ENCODE results near the gene NECAB2. TPM values are rescaled to one million over a fixed set of nuclear protein-coding genes. Genes with fewer than 3 reads are reported as not detected.

Gene NECAB2
- total RNA-seq, 2 experiments from 2014 or later, result not detected

- H3K9me3 ChIP-seq (ENCODE audit: control insufficient read depth in 1 of 2, insufficient read depth in 1 of 2, low read length in 2 of 2), result peaks cover 7 to 20% of the 10 kb centered on the region in 2 experiments
- peaks cover 2 to 6% of the 10 kb centered on the region in 2 experiments for H3K27me3 ChIP-seq (ENCODE audit: control insufficient read depth in 1 of 2, insufficient read depth in 2 of 2, low read length in 2 of 2)
- Mint-ChIP-seq H3K9me3 (peaks cover 2% of the 10 kb centered on the region), H3K4me1 (ENCODE audit: low read depth) (no peaks in the 10 kb centered on the region), H3K36me3 (ENCODE audit: low read depth) (no peaks in the 10 kb centered on the region), H3K27ac (no peak overlapping the region), H3K4me3 (no peak overlapping the region), H3K27me3 (peaks cover 13% of the 10 kb centered on the region)
- no peaks in the 10 kb centered on the region for H3K36me3 ChIP-seq (ENCODE audit: insufficient read depth, low read length)
- ATAC-seq (ENCODE audit: poor library complexity) (no peak), DNase-seq (no peak)
- no peak overlapping the region for H3K4me3 ChIP-seq (ENCODE audit: low read length)
- ChIA-PET POLR2A (no interaction called here), CTCF (no interaction called here)
- intact Hi-C loops (cut with DNase I, micrococcal nuclease), result no loop called here
- H3K27ac ChIP-seq (ENCODE audit: low read depth in 1 of 2, low read length in 2 of 2), result no peak overlapping the region
- H3K4me1 ChIP-seq (ENCODE audit: insufficient read depth, low read length), result no peaks in the 10 kb centered on the region
- TF ChIP-seq, protein P1, sequence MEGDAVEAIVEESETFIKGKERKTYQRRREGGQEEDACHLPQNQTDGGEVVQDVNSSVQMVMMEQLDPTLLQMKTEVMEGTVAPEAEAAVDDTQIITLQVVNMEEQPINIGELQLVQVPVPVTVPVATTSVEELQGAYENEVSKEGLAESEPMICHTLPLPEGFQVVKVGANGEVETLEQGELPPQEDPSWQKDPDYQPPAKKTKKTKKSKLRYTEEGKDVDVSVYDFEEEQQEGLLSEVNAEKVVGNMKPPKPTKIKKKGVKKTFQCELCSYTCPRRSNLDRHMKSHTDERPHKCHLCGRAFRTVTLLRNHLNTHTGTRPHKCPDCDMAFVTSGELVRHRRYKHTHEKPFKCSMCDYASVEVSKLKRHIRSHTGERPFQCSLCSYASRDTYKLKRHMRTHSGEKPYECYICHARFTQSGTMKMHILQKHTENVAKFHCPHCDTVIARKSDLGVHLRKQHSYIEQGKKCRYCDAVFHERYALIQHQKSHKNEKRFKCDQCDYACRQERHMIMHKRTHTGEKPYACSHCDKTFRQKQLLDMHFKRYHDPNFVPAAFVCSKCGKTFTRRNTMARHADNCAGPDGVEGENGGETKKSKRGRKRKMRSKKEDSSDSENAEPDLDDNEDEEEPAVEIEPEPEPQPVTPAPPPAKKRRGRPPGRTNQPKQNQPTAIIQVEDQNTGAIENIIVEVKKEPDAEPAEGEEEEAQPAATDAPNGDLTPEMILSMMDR (IDR thresholded peaks at IDR 0.05), result no peak
Observed at GRCh38 chr16:83975590-83976260, 7.7 kb downstream of the NECAB2 start.

GRCh38 chr16:83977056-83977815, 9.2 kb downstream of the NECAB2 start:
- Histone ChIP-seq H3K4me3 (ENCODE audit: low read length) (no peak overlapping the region), H3K27me3 (ENCODE audit: control insufficient read depth in 1 of 2, insufficient read depth in 2 of 2, low read length in 2 of 2) (peaks cover 2 to 3% of the 10 kb centered on the region in 2 experiments), H3K9me3 (ENCODE audit: control insufficient read depth in 1 of 2, insufficient read depth in 1 of 2, low read length in 2 of 2) (peaks cover 7 to 20% of the 10 kb centered on the region in 2 experiments), H3K36me3 (ENCODE audit: insufficient read depth, low read length) (no peaks in the 10 kb centered on the region), H3K4me1 (ENCODE audit: insufficient read depth, low read length) (no peaks in the 10 kb centered on the region), H3K27ac (ENCODE audit: low read depth in 1 of 2, low read length in 2 of 2) (no peak overlapping the region)
- ChIA-PET POLR2A (no interaction called here), CTCF (no interaction called here)
- Mint-ChIP-seq H3K4me1 (ENCODE audit: low read depth) (no peaks in the 10 kb centered on the region), H3K9me3 (peaks cover 2% of the 10 kb centered on the region), H3K4me3 (no peak overlapping the region), H3K27me3 (peaks cover 13% of the 10 kb centered on the region), H3K36me3 (ENCODE audit: low read depth) (no peaks in the 10 kb centered on the region), H3K27ac (no peak overlapping the region)
- ATAC-seq (ENCODE audit: poor library complexity) (no peak), DNase-seq (no peak)
- TF ChIP-seq, protein P1 (IDR thresholded peaks at IDR 0.05), result no peak
- intact Hi-C loops (cut with DNase I, micrococcal nuclease), result no loop called here

DNA sequence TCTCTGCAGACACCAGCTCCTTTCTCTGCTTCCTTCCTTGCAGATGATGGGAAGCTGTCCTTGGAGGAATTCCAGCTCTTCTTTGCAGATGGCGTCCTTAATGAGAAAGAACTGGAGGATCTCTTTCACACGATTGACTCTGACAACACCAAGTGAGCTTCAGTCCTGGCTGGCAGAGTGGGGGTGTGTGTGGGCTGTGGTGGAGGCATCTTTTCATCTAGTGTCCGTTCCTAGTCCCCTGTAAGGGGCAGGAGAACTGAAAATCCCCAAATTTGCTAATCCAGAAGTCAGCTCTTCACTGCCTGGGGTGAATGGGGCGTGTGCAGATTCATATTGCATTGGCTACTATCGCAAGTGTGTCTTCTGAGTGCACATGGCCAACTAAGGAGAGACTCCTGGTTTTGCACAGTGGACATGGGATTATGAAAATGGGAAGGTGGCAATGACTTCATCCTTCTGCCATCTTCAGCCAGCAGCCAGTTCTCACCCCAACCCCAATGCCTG, 10.4 kb downstream of the NECAB2 start:
- peaks cover 10% of the 10 kb centered on the region for H3K27me3 Mint-ChIP-seq
- POLR2A ChIA-PET, result no interaction called here
- no peak for ATAC-seq (ENCODE audit: poor library complexity)
- H3K36me3 ChIP-seq (ENCODE audit: insufficient read depth, low read length), result no peaks in the 10 kb centered on the region
- TF ChIP-seq, protein P1 (IDR thresholded peaks at IDR 0.05), result no peak
- CTCF ChIA-PET, result no interaction called here
- no peak overlapping the region for H3K4me3 Mint-ChIP-seq
- no peak overlapping the region for H3K4me3 ChIP-seq (ENCODE audit: low read length)
- no peaks in the 10 kb centered on the region for H3K4me1 Mint-ChIP-seq (ENCODE audit: low read depth)
- intact Hi-C loops (cut with DNase I, micrococcal nuclease), result no loop called here
- H3K4me1 ChIP-seq (ENCODE audit: insufficient read depth, low read length), result no peaks in the 10 kb centered on the region
- no peak overlapping the region for H3K27ac ChIP-seq (ENCODE audit: low read depth in 1 of 2, low read length in 2 of 2)
- peaks cover 7 to 20% of the 10 kb centered on the region in 2 experiments for H3K9me3 ChIP-seq (ENCODE audit: control insufficient read depth in 1 of 2, insufficient read depth in 1 of 2, low read length in 2 of 2)
- H3K36me3 Mint-ChIP-seq (ENCODE audit: low read depth), result no peaks in the 10 kb centered on the region
- H3K9me3 Mint-ChIP-seq, result peaks cover 2% of the 10 kb centered on the region
- DNase-seq, result no peak
- H3K27ac Mint-ChIP-seq, result no peak overlapping the region
- H3K27me3 ChIP-seq (ENCODE audit: control insufficient read depth in 1 of 2, insufficient read depth in 2 of 2, low read length in 2 of 2), result peaks cover 0 to under 1% of the 10 kb centered on the region in 2 experiments
